DOHH2 (cell line): Measurements from ENCODE around the gene FAM124A.

ENCODE experiments used
- EZH2phosphoT487 ChIP-seq: fragments of 200-600 bp; sonication (generic); IDR thresholded peaks from 2 replicates; pipeline ENCODE4 v1.6.1; 2017; ENCODE audit warnings: borderline replicate concordance, mild to moderate bottlenecking, antibody characterized with exemption, low read length, moderate library complexity, mixed read lengths
- TF ChIP-seq, protein P1 (sequence below): fragments of 200-600 bp; sonication (generic); IDR thresholded peaks from one replicate; pipeline ENCODE4 v1.5.1; 2014; ENCODE audit warnings: antibody characterized with exemption, mild to moderate bottlenecking, low read depth, low read length; ENCODE audit not compliant: poor library complexity, severe bottlenecking

DNA sequence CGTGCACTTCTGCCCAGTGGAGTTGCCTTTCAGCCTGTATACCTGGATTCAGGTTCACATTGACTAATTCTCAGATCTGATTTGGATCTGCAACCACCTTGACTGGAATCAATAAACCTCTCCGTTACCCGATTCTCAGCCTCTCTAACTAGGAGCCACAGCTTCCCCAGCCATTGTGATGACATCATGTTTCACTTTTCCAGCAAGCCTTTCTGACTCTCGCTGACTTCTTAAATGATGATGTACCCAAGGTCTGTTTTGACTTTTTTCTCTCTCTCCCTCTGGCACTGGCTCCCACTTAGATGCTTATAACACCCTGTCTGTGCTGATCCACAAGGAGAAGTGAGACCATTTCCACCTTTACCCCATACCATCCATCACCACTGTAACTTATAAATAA, 13.5 kb upstream of the FAM124A start:
- TF ChIP-seq, protein P1, sequence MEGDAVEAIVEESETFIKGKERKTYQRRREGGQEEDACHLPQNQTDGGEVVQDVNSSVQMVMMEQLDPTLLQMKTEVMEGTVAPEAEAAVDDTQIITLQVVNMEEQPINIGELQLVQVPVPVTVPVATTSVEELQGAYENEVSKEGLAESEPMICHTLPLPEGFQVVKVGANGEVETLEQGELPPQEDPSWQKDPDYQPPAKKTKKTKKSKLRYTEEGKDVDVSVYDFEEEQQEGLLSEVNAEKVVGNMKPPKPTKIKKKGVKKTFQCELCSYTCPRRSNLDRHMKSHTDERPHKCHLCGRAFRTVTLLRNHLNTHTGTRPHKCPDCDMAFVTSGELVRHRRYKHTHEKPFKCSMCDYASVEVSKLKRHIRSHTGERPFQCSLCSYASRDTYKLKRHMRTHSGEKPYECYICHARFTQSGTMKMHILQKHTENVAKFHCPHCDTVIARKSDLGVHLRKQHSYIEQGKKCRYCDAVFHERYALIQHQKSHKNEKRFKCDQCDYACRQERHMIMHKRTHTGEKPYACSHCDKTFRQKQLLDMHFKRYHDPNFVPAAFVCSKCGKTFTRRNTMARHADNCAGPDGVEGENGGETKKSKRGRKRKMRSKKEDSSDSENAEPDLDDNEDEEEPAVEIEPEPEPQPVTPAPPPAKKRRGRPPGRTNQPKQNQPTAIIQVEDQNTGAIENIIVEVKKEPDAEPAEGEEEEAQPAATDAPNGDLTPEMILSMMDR = no peak
- TF ChIP-seq EZH2phosphoT487 = no peak
